Activated B cell treated with CpG ODN at 0.5 μM for 24 hours (primary cell): ENCODE data around the gene KIF27. TPM values are rescaled to one million over a fixed set of nuclear protein-coding genes. Genes with fewer than 3 reads are reported as not detected.
"Not testable (repeated sequence)": the region's sequence is repeated elsewhere in the genome, so short reads cannot be mapped to it uniquely, and the experiment has no call there.

Experiments used
- ATAC-seq: fragments of 200-7000 bp; cut with Tn5 transposase; one replicate; pipeline ENCODE4 v1.10.0; 2021; ENCODE audit warnings: low read depth, mild to moderate bottlenecking, moderate library complexity
- CTCF ChIA-PET: fragments of 350-600 bp; sonication (Branson Sonifier 250); formaldehyde crosslinking; loops from one replicate; lab custom pipeline; 2021; ENCODE audit warnings: antibody characterized with exemption; lab: Charles Lee
- POLR2A ChIA-PET: fragments of 350-600 bp; sonication (Branson Sonifier 250); formaldehyde crosslinking; loops from one replicate; lab custom pipeline; 2021; ENCODE audit warnings: antibody characterized with exemption; lab: Charles Lee
- DNase-seq: peaks from one replicate; pipeline ENCODE4 v3.0.0; 2022
- H3K27ac Mint-ChIP-seq: one replicate; pipeline ENCODE4 v1.8.0; 2020; ENCODE audit warnings: mixed read lengths
- H3K27me3 Mint-ChIP-seq: one replicate; pipeline ENCODE4 v1.8.0; 2021; ENCODE audit warnings: mixed read lengths
- H3K36me3 Mint-ChIP-seq: one replicate; pipeline ENCODE4 v1.8.0; 2021; ENCODE audit warnings: low read depth, mixed read lengths
- H3K4me1 Mint-ChIP-seq: one replicate; pipeline ENCODE4 v1.8.0; 2021; ENCODE audit warnings: mixed read lengths
- H3K4me3 Mint-ChIP-seq: one replicate; pipeline ENCODE4 v1.8.0; 2020; ENCODE audit warnings: mild to moderate bottlenecking, mixed read lengths
- H3K9me3 Mint-ChIP-seq: one replicate; pipeline ENCODE4 v1.8.0; 2020; ENCODE audit warnings: mixed read lengths
- intact Hi-C: fragments of 100-400 bp; cut with micrococcal nuclease; formaldehyde crosslinking; loops from one replicate; pipeline ENCODE4 v1.15.1; 2024
- total RNA-seq: library from RNA; stranded (reverse); gene quantifications from 2 replicates; pipeline ENCODE4 v1.2.3, GENCODE V29; 2022
- TF ChIP-seq, protein P1 (sequence below): fragments of 200-600 bp; IDR thresholded peaks from one replicate; pipeline ENCODE4 v1.8.0; 2022; ENCODE audit warnings: antibody characterized with exemption, mild to moderate bottlenecking

Gene KIF27
- total RNA-seq, 1 donor from 2014 or later = 5.1 TPM

DNA sequence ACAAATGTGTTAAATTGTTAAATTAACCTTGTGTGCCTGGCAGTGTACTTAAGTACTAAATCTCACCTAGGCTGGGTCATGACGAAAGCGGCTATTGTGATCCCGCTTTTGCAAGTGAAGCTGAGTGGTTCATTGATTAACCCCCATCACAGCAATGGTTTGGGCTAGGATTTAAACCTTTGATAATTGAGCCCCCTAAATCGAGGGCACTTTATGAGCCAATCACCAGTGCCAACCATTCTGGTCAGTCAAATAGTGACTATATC is 35.9 kb upstream of the KIF27 start:
- intact Hi-C loops = no loop called here
- POLR2A ChIA-PET = interaction anchor here (0.6 to 2.8 kb wide), 3 partner anchors 23 to 334 kb away, joined by 3 to 45 read pairs (median 3); partner anchors contain the start of genes HNRNPK, IDNK and RMI1
- no peak for ATAC-seq
- TF ChIP-seq, protein P1, sequence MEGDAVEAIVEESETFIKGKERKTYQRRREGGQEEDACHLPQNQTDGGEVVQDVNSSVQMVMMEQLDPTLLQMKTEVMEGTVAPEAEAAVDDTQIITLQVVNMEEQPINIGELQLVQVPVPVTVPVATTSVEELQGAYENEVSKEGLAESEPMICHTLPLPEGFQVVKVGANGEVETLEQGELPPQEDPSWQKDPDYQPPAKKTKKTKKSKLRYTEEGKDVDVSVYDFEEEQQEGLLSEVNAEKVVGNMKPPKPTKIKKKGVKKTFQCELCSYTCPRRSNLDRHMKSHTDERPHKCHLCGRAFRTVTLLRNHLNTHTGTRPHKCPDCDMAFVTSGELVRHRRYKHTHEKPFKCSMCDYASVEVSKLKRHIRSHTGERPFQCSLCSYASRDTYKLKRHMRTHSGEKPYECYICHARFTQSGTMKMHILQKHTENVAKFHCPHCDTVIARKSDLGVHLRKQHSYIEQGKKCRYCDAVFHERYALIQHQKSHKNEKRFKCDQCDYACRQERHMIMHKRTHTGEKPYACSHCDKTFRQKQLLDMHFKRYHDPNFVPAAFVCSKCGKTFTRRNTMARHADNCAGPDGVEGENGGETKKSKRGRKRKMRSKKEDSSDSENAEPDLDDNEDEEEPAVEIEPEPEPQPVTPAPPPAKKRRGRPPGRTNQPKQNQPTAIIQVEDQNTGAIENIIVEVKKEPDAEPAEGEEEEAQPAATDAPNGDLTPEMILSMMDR = no peak
- peaks cover 8% of the 10 kb centered on the region for H3K36me3 Mint-ChIP-seq
- peak overlapping the region; percentile 97 for H3K4me3 Mint-ChIP-seq
- peak overlapping the region; percentile 80 for H3K27ac Mint-ChIP-seq
- no peaks in the 10 kb centered on the region for H3K27me3 Mint-ChIP-seq
- CTCF ChIA-PET = no interaction called here
- peaks cover 19% of the 10 kb centered on the region for H3K4me1 Mint-ChIP-seq
- DNase-seq = no peak
- no peaks in the 10 kb centered on the region for H3K9me3 Mint-ChIP-seq

DNA sequence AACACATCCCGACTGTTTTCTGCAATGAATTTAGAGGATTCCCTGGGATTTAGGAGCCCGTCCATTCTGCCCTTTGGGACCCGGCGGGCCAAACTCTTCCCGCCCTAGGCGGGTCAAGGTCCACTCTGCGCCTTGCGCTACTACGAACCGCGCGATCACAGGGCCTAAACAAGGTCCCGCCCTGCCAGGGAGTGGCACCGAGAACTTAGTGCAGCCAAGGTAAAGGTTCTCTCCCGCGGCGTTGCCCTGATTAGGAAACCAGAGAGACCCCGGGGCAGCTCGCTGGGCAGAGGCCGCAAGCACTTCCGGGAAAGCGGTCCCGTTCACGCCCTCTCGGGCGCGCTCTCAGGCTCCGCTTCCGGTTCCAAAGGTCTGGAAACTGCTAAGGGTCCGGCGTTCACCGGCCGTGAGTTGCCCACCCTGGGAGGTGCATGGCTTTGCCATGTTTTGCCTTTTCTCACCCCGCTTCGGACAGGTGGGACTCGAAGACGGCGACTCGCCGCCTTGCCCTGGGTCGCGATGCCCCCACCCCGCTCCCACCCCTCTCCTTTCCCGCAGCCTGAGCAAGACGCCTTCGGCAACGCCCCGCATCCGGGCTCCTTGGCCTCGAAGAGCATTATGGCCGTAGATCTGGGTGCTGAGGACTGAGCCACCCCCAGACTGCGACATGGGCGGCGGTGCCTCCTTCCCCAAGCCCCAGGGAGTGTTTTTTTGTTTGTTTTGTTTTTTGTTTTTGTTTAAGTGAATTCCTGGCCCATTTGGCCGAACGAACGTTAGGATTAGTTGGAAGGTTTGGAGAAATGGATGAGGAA is 35.4 kb upstream of the KIF27 start:
- H3K4me3 Mint-ChIP-seq = peak overlapping the region; percentile 97
- TF ChIP-seq, protein P1 = no peak

DNA sequence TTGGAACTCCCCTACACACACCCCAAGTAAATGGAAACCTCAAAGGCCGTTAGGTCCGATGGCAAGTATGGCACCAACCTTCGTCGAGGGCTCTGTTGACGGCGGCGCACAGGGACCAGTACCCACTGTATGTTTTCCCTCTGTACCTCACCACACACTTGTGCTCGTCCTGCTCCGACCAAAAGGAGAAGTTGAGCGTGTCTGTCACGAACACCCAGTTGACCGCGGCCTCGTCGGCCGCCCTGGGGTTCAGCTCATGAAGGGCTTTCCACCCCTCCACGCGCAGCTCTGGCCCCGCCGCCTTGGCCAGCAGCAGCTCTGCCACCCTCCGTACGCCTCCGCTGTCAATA is 34.8 kb upstream of the KIF27 start:
- CTCF ChIA-PET = interaction anchor here (1.0 kb wide), 1 partner anchor 24 kb away, joined by 4 read pairs; the partner anchor contains the start of genes HNRNPK and RMI1
- POLR2A ChIA-PET = interaction anchor here (1.0 to 2.8 kb wide), 6 partner anchors 9 to 338 kb away, joined by 3 to 45 read pairs (median 4); partner anchors contain the start of genes HNRNPK, IDNK, KIF27 and RMI1
- Mint-ChIP-seq H3K9me3 (no peaks in the 10 kb centered on the region), H3K27ac (peak overlapping the region; percentile 94), H3K4me1 (peaks cover 19% of the 10 kb centered on the region), H3K4me3 (peak overlapping the region; percentile 97), H3K36me3 (peaks cover 9% of the 10 kb centered on the region), H3K27me3 (no peaks in the 10 kb centered on the region)
- peak; percentile 66 for ATAC-seq
- TF ChIP-seq, protein P1 = no peak
- intact Hi-C loops = loop anchor here (1.0 kb wide), 3 partner anchors 10 to 35 kb away; partner anchors contain the start of genes HNRNPK, KIF27 and RMI1
- DNase-seq = peak; percentile 50

More for the DNA sequence above, 35.4 kb upstream of the KIF27 start:
- ChIA-PET POLR2A (interaction anchor here (0.6 to 2.8 kb wide), 7 partner anchors 9 to 337 kb away, joined by 3 to 45 read pairs (median 3); partner anchors contain the start of genes HNRNPK, IDNK, KIF27 and RMI1), CTCF (interaction anchor here (1.0 kb wide), 1 partner anchor 24 kb away, joined by 4 read pairs; the partner anchor contains the start of genes HNRNPK and RMI1)
- Mint-ChIP-seq H3K9me3 (no peaks in the 10 kb centered on the region), H3K27me3 (no peaks in the 10 kb centered on the region), H3K4me1 (peaks cover 19% of the 10 kb centered on the region), H3K36me3 (peaks cover 9% of the 10 kb centered on the region), H3K27ac (peak overlapping the region; percentile 94)
- DNase-seq (peak; percentile 62), ATAC-seq (peak; percentile 84)
- intact Hi-C loops = loop anchor here (1.0 kb wide), 3 partner anchors 10 to 35 kb away; partner anchors contain the start of genes HNRNPK, KIF27 and RMI1

DNA sequence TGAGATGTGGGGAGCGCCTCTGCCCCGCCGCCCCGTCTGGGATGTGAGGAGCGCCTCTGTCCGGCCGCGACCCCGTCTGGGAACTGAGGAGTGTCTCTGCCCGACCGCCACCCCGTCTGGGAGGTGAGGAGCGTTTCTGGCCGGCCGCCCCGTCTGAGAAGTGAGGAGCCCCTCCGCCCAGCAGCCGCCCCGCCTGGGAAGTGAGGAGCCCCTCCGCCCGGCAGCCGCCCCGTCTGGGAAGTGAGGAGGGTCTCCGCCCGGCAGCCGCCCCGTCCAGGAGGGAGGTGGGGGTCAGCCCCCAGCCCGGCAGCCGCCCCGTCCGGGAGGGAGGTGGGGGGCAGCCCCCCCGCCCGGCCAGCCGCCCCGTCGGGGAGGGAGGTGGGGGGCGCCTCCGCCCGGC is 26.9 kb upstream of the KIF27 start:
- POLR2A ChIA-PET, CTCF ChIA-PET, ATAC-seq: not testable (repeated sequence)

DNA sequence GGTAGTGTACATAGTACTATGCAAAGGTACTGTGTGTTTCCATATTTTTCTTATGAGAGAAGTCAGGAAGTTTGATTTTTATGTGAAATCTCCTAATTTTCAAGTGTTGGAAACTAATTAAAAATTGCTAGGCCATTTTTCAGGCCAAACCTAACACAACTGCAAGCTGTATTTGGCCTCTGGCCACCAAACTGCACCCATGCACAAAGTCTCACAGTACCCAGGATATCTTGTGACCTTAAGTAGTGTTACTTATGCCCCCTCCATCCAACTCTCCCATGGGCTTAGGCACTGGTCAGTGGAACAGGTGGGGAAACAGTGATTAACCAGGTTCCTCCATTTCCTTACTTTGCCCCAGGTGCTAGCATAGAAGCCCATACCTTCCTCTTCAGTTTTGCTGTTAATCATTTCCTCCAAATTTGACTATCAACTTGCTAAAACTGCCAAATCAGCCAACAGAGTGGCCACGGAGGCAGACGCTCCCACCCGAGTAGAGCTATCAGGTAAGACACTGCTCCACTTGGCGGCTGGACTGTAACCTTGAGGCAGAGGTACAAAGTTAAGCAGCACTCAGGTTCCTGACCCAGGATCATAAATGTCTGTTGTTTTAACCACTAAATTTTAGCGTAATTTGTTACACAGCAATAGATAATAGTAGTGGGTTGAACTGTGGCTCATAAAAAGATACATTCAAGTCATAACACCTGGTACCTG is 19.5 kb upstream of the KIF27 start:
- ATAC-seq (no peak), DNase-seq (no peak)
- Mint-ChIP-seq H3K27me3 (no peaks in the 10 kb centered on the region), H3K27ac (no peak overlapping the region), H3K36me3 (peaks cover 44% of the 10 kb centered on the region), H3K4me3 (no peak overlapping the region), H3K4me1 (no peaks in the 10 kb centered on the region), H3K9me3 (no peaks in the 10 kb centered on the region)
- ChIA-PET CTCF (interaction anchor here (1.4 to 4.8 kb wide), 3 partner anchors 232 to 370 kb away, joined by 3 to 24 read pairs (median 12); no protein-coding TSS in a partner anchor), POLR2A (no interaction called here)
- TF ChIP-seq, protein P1 = no peak
- intact Hi-C loops = no loop called here

More for the DNA sequence above, 26.9 kb upstream of the KIF27 start:
- H3K9me3 Mint-ChIP-seq, H3K4me1 Mint-ChIP-seq, H3K27ac Mint-ChIP-seq, intact Hi-C loops, H3K4me3 Mint-ChIP-seq, H3K27me3 Mint-ChIP-seq, DNase-seq: not testable (repeated sequence)
- peaks cover 19% of the 10 kb centered on the region for H3K36me3 Mint-ChIP-seq
